Caco-2 (cell line): ENCODE data around the gene MBD5. TPM values are rescaled to one million over a fixed set of nuclear protein-coding genes. Genes with fewer than 3 reads are reported as not detected.

Experiments
- BruUV-seq: library from RNA; stranded (reverse); fragments of 400-500 nt; replicated peaks from 2 replicates; lab custom pipeline; 2021; lab: Mats Ljungman, UMichigan
- CTCF ChIA-PET: fragments of 300-600 bp; sonication (Branson Sonifier 250); formaldehyde crosslinking; loops from one replicate; lab custom pipeline; 2022; ENCODE audit warnings: antibody characterized with exemption; lab: Charles Lee
- POLR2A ChIA-PET: fragments of 300-600 bp; sonication (Branson Sonifier 250); formaldehyde crosslinking; loops from one replicate; lab custom pipeline; 2022; ENCODE audit warnings: antibody characterized with exemption; lab: Charles Lee
- DNase-seq, 2 experiments: peaks; one replicate each; pipeline versions ENCODE4 v3.0.0 to v3.0.0-alpha.2; 2020 to 2022
- H3K27me3 ChIP-seq: replicated peaks from 2 replicates; pipeline ENCODE4 v1.6.0; 2011; ENCODE audit warnings: low read length; ENCODE audit not compliant: control insufficient read depth, insufficient read depth
- H3K36me3 ChIP-seq: 2 replicates; pipeline ENCODE4 v1.5.1; 2011; ENCODE audit warnings: low read length; ENCODE audit not compliant: control insufficient read depth, insufficient read depth
- H3K4me1 ChIP-seq: fragments of 250-450 bp; sonication (Bioruptor Pico); 2 replicates; pipeline ENCODE4 v1.5.1; 2020; ENCODE audit warnings: mild to moderate bottlenecking
- H3K4me3 ChIP-seq: 2 replicates; pipeline ENCODE4 v1.5.1; 2011; ENCODE audit warnings: low read depth, mild to moderate bottlenecking, control low read depth, low read length
- H3K9me3 ChIP-seq: fragments of 250-450 bp; sonication (Bioruptor Pico); 2 replicates; pipeline ENCODE4 v1.5.1; 2020; ENCODE audit warnings: mild to moderate bottlenecking, moderate library complexity
- H3K27ac Mint-ChIP-seq: one replicate; pipeline ENCODE4 v1.8.0; 2022; ENCODE audit warnings: mixed read lengths; ENCODE audit not compliant: unreplicated experiment
- H3K27me3 Mint-ChIP-seq: one replicate; pipeline ENCODE4 v1.8.0; 2022; ENCODE audit warnings: mixed read lengths; ENCODE audit not compliant: insufficient read depth, unreplicated experiment
- H3K36me3 Mint-ChIP-seq: one replicate; pipeline ENCODE4 v1.8.0; 2022; ENCODE audit warnings: mild to moderate bottlenecking, mixed read lengths; ENCODE audit not compliant: insufficient read depth, unreplicated experiment
- H3K4me1 Mint-ChIP-seq: one replicate; pipeline ENCODE4 v1.8.0; 2022; ENCODE audit warnings: low read depth, mixed read lengths; ENCODE audit not compliant: unreplicated experiment
- H3K4me3 Mint-ChIP-seq: one replicate; pipeline ENCODE4 v1.8.0; 2022; ENCODE audit warnings: mild to moderate bottlenecking, moderate library complexity, mixed read lengths; ENCODE audit not compliant: unreplicated experiment
- H3K9me3 Mint-ChIP-seq: one replicate; pipeline ENCODE4 v1.8.0; 2022; ENCODE audit warnings: mixed read lengths; ENCODE audit not compliant: unreplicated experiment
- CTCF ChIP-seq, 2 experiments: fragments of 200-600 bp in 1 of 2; IDR thresholded peaks; 1 replicate in 1 of 2; 2 replicates in 1 of 2; pipeline versions ENCODE4 v1.5.1 to v1.8.0; 2011 to 2022; ENCODE audit warnings: antibody characterized with exemption in 1 of 2, control low read depth in 1 of 2, inconsistent platforms in 1 of 2, low read depth in 1 of 2, low read length in 1 of 2, mild to moderate bottlenecking in 1 of 2, moderate library complexity in 1 of 2; ENCODE audit not compliant: insufficient read depth in 1 of 2, severe bottlenecking in 1 of 2, unreplicated experiment in 1 of 2
- intact Hi-C: fragments of 100-400 bp; cut with micrococcal nuclease; formaldehyde crosslinking; loops from one replicate; pipeline ENCODE4 v1.10.0; 2022; ENCODE audit not compliant: unreplicated experiment
- total RNA-seq: library from RNA; stranded (reverse); gene quantifications from 2 replicates; pipeline ENCODE4 v1.2.3, GENCODE V29; 2022

MBD5 gene
- total RNA-seq, 1 experiment from 2014 or later, result 23.7 TPM

DNA sequence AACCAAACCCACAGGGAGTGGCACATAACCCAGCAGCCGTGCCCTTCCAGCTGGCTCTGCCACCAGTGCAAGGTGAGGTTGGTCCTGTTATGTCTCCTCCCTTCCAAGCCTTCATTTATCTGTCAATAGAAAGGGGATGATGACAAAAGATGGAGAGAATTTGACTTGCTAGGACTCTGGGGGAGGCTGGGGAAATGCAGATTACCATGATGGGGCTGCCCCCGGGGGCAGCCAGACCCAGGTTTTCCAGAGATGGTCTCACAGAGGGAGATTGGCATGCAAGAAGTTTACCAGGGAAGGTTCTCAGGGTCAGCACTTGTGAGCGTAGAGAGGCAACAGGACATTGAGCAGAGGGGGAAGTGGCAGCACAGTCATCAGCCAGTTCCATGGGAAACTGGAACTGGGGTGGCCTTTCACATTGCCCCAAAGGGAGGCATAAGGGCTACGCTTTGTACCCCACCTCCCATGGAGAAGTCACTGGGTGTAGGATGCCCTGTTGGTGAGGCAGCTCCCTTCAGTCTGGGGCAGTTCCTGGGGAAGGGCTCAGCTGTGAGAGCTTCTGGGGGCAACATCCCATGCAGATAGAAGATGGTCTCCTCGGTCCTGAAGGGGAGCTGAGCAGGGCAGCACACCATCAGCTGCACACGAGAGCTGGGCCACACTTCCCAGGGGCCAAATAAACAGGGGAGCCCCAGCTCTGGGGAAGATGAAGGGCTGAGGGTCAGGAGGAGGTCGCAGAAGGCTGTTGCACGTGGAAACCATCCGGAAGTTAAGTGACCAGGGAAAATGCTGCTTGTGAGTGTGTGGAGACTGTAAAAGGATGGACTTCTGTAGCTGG, 505.8 kb downstream of the MBD5 start:
- H3K27ac Mint-ChIP-seq, result no peak overlapping the region
- H3K4me1 Mint-ChIP-seq, result no peaks in the 10 kb centered on the region
- POLR2A ChIA-PET, result no interaction called here
- no peak for DNase-seq
- Histone ChIP-seq H3K4me3 (no peak overlapping the region), H3K9me3 (no peaks in the 10 kb centered on the region), H3K27me3 (no peaks in the 10 kb centered on the region), H3K4me1 (no peaks in the 10 kb centered on the region), H3K36me3 (no peaks in the 10 kb centered on the region)
- H3K27me3 Mint-ChIP-seq, result peaks cover 3% of the 10 kb centered on the region
- CTCF ChIA-PET, result no interaction called here
- no peaks in the 10 kb centered on the region for H3K36me3 Mint-ChIP-seq
- intact Hi-C loops, result no loop called here
- no peak overlapping the region for H3K4me3 Mint-ChIP-seq
- BruUV-seq, result no TSS peak
- no peak for TF ChIP-seq CTCF (IDR thresholded peaks at IDR 0.05; ENCODE audit: insufficient read depth in 1 of 2, low read depth in 1 of 2, low read length in 1 of 2, severe bottlenecking in 1 of 2, unreplicated experiment in 1 of 2)
- no peaks in the 10 kb centered on the region for H3K9me3 Mint-ChIP-seq

DNA sequence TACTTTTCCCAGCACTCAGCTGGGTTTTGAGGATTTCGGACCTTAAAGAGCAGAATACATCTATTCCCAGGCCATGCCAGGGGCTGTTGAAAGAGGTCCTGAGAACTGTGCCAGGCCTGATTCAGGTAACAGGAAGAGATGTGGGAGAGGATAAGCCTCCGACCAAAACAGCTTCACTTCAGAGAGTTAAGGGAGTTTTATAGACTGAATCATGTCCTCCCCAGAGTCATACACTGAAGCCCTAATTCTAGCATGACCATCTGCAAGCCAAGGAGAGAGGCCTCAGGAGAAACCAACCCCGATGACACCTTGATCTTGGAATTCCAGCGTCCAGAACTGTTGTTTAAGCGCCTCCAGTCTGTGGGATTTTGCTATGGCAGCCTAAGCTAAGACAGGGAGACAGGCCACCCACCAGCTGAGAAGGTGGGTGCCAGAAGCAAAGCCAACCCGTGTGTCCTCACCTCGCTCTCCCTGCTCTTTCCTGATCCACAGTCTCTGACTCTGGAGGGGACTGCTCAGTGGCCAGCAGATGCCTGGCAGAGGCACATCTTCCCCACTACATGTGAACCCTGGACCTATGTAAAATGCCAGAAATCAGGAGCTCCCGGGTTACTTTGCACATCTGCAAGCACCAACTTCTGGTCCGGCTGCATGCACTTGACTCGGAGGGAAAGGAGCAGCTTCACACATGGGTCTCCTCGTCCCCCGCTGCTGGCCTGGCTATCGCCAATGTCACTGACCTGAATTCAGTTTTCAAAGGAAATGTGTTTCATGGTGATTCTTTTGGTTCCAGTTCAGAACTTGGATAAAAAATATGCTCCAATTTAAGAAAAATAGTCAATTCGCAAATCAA, 506.8 kb downstream of the MBD5 start:
- H3K4me1 Mint-ChIP-seq, result no peaks in the 10 kb centered on the region
- H3K36me3 Mint-ChIP-seq, result no peaks in the 10 kb centered on the region
- no peaks in the 10 kb centered on the region for H3K27me3 ChIP-seq
- no peaks in the 10 kb centered on the region for H3K9me3 Mint-ChIP-seq
- peaks cover 3% of the 10 kb centered on the region for H3K27me3 Mint-ChIP-seq
- no peak overlapping the region for H3K4me3 ChIP-seq
- intact Hi-C loops, result no loop called here
- H3K9me3 ChIP-seq, result no peaks in the 10 kb centered on the region
- no peak overlapping the region for H3K4me3 Mint-ChIP-seq
- POLR2A ChIA-PET, result no interaction called here
- no peak for TF ChIP-seq CTCF (IDR thresholded peaks at IDR 0.05; ENCODE audit: insufficient read depth in 1 of 2, low read depth in 1 of 2, low read length in 1 of 2, severe bottlenecking in 1 of 2, unreplicated experiment in 1 of 2)
- no peaks in the 10 kb centered on the region for H3K36me3 ChIP-seq
- H3K27ac Mint-ChIP-seq, result no peak overlapping the region
- DNase-seq, result no peak
- CTCF ChIA-PET, result no interaction called here
- BruUV-seq, result no TSS peak
- no peaks in the 10 kb centered on the region for H3K4me1 ChIP-seq

- H3K4me1 Mint-ChIP-seq, result no peaks in the 10 kb centered on the region
These were observed 507.6 kb downstream of the MBD5 start for GRCh38 chr2:148528356-148529064.

More at GRCh38 chr2:148528356-148529064, 507.6 kb downstream of the MBD5 start:
- Mint-ChIP-seq H3K36me3 (no peaks in the 10 kb centered on the region), H3K27me3 (peaks cover 3% of the 10 kb centered on the region), H3K4me3 (no peak overlapping the region), H3K9me3 (no peaks in the 10 kb centered on the region), H3K27ac (no peak overlapping the region)
- DNase-seq, result no peak
- Histone ChIP-seq H3K4me3 (no peak overlapping the region), H3K4me1 (no peaks in the 10 kb centered on the region), H3K27me3 (no peaks in the 10 kb centered on the region), H3K9me3 (no peaks in the 10 kb centered on the region), H3K36me3 (no peaks in the 10 kb centered on the region)
- ChIA-PET CTCF (no interaction called here), POLR2A (no interaction called here)
- no TSS peak for BruUV-seq
- no peak for TF ChIP-seq CTCF (IDR thresholded peaks at IDR 0.05; ENCODE audit: insufficient read depth in 1 of 2, low read depth in 1 of 2, low read length in 1 of 2, severe bottlenecking in 1 of 2, unreplicated experiment in 1 of 2)
- intact Hi-C loops, result no loop called here
